ENCODE measurements around the gene ZNF77.
"Not testable (repeated sequence)": the region's sequence is repeated elsewhere in the genome, so short reads cannot be mapped to it uniquely, and the experiment has no call there.

ZNF77 gene

DNA sequence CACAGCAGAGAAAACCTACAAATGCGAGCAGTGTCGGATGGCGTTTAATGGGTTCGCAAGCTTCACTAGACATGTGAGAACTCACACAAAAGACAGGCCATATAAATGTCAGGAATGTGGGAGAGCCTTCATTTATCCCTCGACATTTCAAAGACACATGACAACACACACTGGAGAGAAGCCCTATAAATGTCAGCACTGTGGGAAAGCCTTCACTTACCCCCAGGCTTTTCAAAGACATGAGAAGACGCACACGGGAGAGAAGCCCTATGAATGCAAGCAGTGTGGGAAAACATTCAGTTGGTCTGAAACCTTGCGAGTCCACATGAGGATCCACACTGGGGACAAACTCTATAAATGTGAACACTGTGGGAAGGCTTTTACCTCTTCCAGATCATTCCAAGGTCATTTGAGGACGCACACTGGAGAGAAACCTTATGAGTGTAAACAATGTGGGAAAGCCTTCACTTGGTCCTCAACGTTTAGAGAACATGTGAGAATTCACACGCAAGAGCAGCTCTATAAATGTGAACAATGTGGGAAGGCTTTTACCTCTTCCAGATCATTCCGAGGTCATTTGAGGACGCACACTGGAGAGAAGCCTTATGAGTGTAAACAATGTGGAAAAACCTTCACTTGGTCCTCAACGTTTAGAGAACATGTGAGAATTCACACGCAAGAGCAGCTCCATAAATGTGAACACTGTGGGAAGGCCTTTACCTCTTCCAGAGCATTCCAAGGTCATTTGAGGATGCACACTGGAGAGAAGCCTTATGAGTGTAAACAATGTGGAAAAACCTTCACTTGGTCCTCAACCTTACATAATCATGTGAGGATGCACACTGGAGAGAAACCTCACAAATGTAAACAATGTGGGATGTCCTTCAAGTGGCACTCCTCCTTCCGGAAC lies 27.2 kb downstream of the ZNF77 start:
- DNase-seq (ENCODE audit: low read depth): no peak

DNA sequence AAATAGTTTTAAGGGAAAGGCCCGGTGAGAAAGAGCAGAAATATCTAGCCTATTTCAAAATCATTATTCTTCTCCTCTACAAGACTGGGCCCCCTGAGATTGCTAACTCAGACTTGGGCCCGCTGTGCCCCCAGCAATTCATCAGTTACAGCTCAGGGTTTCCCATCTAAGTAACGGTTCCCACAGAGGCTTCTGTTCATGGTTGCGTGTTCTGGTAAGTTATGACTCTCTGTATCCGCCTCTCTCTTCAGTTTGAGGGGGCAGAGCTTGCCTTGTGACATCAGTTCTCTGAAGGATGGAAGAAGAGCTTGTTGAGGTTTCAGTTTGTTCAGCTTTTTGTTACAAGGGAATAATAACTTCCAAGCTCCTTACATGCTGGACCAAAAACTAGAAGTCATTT lies 32.5 kb downstream of the ZNF77 start:
- no peak for DNase-seq (ENCODE audit: low read depth)

DNA sequence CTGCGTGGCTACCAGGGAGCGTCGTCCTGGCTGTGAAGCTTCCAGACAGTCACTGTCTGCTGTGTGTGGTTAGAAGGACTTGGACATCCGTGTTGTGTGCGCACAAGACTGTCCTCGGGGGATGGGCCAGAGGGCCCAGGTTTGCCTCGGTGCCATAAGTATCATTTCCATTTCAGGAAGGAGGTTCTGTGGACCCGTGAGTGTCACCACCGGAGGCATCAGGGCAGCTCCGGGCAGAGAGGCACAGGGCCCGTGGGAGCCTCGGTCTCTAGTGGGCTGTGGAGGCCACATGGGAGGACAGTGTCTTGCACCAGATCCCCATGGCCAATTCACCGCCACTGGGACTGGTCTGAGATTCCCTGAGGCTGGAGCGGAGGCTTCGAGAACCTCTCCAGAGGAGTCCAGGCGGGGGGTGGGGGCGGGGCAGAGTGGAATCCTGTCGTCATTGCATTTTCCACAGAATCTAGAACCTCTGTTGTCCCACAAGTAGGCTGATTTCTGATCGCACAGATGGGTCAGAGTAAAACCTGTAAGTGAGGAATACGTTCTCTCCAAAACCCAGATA lies 38.1 kb downstream of the ZNF77 start:
- DNase-seq (ENCODE audit: low read depth): no peak

DNA sequence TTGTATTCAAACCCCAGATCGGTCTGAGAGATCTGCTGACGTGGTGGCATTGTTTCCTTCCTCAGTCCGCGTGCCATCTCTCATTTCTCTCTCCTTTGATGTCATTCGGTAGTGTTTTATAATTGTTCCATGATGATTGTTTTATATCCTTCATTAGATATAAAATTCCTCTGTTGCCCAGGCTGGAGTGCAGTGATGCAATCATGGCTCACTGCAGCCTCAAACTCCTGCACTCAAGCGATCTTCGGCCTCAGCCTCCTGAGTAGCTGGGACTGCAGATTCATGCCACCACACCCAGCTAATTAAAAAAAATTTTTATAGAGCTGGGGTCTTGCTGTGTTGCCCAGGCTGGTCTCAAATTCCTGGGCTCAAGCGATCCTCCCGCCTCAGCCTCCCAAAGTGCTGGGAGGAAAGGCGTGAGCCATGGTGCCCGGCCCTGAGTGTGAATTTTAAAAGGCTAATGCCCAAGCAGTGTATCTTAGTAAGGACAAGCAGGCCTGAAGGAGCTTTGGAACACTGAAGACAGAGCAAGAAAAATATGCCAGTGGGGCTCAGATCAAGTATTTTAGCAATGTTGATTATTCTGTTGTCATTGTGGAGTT lies 38.8 kb downstream of the ZNF77 start:
- no peak for DNase-seq (ENCODE audit: low read depth)

DNA sequence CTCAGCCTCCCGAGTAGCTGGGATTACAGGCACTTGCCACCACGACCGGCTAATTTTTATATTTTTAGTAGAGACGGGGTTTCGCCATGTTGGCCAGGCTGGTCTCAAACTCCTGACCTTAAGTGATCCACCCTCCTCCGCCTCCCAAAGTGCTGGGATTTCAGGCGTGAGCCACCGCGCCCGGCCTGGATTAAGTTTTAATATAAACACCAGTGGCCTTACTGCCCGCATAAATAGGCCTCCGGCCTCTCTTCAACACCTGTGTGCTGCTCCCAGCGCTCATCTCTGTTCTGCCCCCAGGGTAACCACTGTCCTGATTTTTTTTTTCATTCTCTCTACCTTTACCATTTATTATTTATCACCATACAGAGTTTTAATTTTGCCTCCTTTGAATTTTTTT lies 41.4 kb downstream of the ZNF77 start:
- not testable (repeated sequence) for DNase-seq (ENCODE audit: low read depth)

DNA sequence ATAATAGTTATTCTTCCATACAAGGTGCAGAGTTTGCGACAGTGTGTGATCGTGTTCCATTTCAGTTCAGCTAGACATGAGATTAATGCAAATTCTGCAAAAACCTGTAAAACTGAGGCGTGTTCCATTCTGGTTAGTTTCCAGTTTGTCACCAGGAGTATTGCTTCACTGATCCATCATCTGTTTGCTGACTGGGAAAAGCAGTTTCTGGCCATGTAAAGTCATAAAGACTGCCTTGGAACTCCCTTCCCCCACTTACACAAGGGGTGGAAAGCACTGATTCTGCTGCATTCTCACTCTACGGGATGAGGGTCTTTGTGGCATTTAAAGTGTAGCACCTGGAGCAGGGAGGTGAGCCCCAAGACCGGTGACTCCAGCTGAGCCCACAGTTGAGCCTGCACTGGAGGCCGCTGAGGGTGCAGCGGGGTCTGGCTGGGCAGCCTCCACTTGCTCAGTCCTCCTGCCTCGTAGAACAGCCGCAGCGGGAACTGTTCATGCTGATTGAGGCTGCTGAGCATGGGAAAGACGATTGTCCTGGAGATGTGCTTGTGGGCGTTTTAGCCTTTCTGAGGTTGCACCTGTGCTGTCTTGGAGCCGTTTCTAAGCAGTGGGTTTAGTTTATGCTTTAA lies 42.1 kb downstream of the ZNF77 start:
- DNase-seq (ENCODE audit: low read depth): no peak

DNA sequence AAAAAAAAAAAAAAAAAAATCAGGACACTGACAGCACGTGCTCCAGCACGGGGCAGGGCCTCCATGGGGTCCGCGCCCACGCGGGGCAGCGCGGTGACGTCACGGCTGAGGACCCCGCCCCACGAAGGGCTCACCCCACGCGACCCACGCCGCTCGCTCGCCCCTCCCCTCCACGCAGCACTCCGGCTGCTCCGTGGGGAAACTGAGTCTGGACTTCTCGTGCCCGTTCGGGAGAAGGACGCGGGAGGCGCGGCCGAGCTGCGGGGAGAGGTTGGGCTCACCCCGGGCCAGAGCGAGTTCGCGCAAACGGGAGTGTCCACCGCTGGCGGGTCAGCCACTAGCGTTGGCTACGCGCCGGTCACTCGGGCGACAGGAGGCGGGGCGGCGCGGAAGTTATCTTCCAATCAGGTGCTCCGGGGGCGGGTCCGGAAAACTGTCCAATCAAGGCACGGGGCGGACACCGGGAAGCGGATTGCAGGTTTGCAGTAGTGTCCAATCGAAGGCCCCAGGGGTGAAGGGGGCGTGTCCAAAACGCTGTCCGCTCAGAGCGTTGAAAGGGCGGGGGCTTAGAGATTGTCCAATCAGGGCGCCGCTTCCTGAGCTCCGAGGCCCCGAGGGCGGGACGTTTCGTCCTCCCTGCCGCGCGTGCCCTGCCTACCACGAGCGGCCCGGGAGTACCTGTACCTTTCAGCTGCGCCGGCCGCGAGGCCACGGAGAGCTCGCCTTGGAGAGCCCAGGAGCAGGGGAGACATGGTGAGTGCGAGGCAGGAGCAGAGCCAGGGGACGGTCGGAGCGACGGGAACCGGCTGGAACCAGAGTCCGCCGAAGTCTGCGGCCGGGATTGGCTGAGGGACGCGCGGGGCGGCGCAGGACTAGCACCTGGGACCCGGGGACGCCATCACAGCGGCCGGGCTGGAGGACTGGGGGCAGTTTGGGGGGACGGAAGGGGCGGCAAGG lies 44.2 kb downstream of the ZNF77 start, which contains the start of gene ZNF57:
TSS of gene ZNF57 (plus strand) at position 633 of the 957 bp plus-strand sequence. CDS start at position 751, 118 bp downstream.
- DNase-seq (ENCODE audit: low read depth): peak; percentile 98

DNA sequence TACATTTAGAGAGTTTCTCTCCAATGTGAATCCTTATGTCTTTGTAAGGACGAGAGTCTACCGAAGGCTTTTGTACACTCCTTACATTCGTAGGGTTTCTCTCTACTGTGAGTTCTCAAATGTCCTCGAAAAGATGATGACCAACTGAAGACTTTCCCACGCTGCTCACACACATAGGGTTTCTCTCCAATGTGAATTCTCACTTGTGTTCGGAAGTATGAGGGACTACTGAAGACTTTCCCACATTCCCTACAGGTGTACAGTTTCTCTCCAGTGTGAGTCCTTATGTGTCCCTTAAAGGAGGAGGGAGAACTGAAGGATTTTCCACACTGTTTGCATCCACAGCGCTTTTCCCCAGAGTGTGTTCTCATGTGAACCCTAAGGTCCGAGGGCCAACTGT lies 48.1 kb downstream of the ZNF77 start:
- DNase-seq (ENCODE audit: low read depth): no peak

DNA sequence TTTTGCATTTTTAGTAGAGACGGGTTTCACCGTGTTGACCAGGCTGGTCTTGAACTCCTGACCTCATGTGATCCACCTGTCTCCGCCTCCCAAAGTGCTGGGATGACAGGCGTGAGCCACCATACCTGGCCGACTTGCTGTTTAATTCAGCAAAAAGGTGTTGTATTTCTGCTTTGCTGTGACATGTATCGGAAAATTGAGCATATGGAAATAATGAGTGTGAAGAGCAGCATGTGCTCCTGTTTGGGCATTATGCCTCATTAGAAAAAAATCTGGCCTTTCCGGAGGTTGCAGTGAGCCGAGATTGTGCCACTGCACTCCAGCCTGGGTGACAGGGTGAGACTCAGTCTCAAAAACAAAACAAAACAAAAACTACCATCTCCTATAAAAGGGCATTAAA lies 54.2 kb downstream of the ZNF77 start:
- DNase-seq (ENCODE audit: low read depth): not testable (repeated sequence)

DNA sequence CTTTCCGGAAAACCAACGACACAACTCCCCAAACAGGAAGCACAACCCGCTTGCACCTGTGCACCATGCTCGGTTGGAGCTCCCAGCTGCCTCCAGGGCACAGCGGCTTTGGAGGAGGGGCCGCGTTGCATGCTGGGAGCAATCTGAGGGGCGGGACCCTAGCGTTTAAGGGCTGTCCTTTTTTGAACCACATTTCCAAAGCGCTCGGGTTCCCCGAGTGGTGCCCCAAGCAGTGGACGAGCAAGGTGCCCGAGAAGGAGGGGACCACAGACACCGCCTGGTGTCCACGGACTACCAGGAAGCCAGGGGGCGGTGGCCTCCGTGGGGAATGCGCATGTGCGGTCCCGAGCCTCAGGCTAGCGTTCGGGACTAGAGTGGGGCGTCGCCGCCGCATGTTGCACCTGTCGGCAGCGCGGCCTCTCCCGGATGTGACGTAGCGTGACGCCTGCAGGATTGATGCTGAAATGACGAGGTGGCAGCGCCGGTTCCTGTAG lies 56.0 kb downstream of the ZNF77 start:
- no peak for DNase-seq (ENCODE audit: low read depth)

DNA sequence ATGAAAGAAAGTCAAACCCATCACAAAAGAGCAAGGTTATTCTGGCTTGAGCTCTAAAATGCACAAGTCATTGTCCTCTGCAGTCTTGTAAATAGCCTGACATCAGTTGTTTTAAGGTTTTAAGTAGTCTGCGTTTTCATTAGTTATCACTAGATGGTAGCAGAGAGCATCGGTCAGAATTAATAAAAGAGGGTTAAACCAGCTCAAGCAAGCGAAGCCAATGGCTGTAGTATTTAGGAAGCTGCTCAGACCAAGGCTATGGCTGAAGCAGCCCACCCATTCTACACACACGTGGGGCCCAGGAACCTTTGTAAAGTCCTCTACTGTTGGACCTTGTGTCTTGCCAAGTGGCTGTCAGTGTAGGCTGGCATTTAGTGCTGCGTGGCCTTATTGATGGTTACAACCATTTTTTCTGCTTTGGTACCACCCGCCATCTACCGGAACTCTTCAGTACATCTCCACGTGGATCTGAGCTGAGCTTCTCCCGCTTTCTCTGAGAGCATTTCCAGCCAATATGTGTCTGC lies 57.3 kb downstream of the ZNF77 start:
- DNase-seq (ENCODE audit: low read depth): no peak

DNA sequence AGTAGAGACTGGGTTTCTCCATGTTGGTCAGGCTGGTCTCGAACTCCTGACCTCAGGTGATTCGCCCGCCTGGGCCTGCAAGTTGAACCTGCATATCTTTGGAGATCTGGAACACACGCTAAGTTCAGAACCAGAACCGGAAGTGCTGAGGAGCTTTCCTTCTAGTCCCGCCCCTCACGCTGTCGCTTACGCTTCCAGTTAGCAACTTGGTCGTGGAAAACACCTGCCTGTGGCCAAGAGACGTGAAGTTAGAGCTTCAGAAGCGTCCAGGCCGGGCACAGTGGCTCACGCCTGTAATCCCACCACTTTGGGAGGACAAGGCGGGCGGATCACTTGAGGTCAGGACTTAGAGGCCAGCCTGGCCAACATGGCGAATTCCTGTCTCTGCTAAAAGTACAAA lies 59.0 kb downstream of the ZNF77 start:
- no peak for DNase-seq (ENCODE audit: low read depth)

DNA sequence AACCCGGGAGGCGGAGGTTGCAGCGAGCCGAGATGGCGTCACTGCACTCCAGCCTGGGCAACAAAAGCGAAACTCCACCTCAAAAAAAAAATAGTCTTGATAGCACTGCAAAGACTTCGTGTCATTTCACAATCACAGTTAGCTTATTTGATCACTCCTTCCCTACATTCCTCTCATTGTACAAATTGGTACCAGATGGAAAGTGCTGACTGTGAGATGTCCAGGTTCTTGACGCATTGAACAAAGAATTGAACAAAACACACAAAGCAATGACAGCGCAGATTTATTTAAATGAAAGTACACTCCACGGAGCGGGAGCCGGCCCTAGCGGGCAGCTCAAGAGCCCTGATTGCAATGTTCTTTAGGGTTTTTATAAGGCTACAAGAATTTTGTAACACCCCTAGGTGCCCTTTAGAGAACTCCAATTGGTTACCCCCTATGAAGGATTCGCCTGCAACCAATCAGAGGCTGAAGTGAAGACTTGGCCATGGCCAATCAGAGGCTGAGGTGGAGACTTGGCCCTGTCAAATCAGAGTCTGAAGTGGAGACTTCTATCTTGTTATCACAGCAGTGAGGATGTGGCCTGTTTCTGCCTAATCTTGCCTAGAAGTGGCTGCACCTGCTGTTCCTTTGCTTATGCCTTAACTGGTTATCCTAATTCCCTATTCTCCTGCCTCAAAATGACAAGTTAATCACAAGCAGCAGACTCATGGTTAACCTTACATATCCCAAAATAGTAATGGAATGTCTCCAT lies 60.9 kb downstream of the ZNF77 start:
- DNase-seq (ENCODE audit: low read depth): no peak
